Smooth muscle cell (in vitro differentiated cells): ENCODE data around the gene GOLPH3L. TPM values are rescaled to one million over a fixed set of nuclear protein-coding genes. Genes with fewer than 3 reads are reported as not detected.
"Not testable (repeated sequence)": the region's sequence is repeated elsewhere in the genome, so short reads cannot be mapped to it uniquely, and the experiment has no call there.

Experiments
- DNase-seq: peaks from one replicate; lab custom pipeline; 2025; ENCODE audit not compliant: unreplicated experiment; lab: John Stamatoyannopoulos, UW
- H2AFZ ChIP-seq: fragments of 200-600 bp; sonication (generic); 2 replicates; pipeline ENCODE4 v1.6.0; 2016; ENCODE audit warnings: antibody characterized with exemption, low read depth, mild to moderate bottlenecking
- H3F3A ChIP-seq: fragments of 200-600 bp; sonication (generic); 2 replicates; pipeline ENCODE4 v1.6.0; 2017; ENCODE audit warnings: antibody characterized with exemption, low read depth
- H3K27ac ChIP-seq: fragments of 200-600 bp; sonication (generic); 2 replicates; pipeline ENCODE4 v1.5.1; 2016; ENCODE audit warnings: low read depth, mild to moderate bottlenecking
- H3K27me3 ChIP-seq: fragments of 200-600 bp; sonication (generic); 2 replicates; pipeline ENCODE4 v1.6.1; 2016; ENCODE audit warnings: low read depth, mild to moderate bottlenecking
- H3K36me3 ChIP-seq: fragments of 200-600 bp; sonication (generic); 2 replicates; pipeline ENCODE4 v1.5.1; 2016; ENCODE audit warnings: low read depth
- H3K4me1 ChIP-seq: fragments of 200-600 bp; sonication (generic); 2 replicates; pipeline ENCODE4 v1.5.1; 2016; ENCODE audit warnings: low read depth
- H3K4me2 ChIP-seq: fragments of 200-600 bp; sonication (generic); 2 replicates; pipeline ENCODE4 v1.6.0; 2016; ENCODE audit warnings: mild to moderate bottlenecking
- H3K4me3 ChIP-seq: fragments of 200-600 bp; sonication (generic); 2 replicates; pipeline ENCODE4 v1.5.1; 2016; ENCODE audit warnings: mild to moderate bottlenecking
- H3K79me2 ChIP-seq: fragments of 200-600 bp; sonication (generic); 2 replicates; pipeline ENCODE4 v1.6.0; 2016; ENCODE audit warnings: low read depth, mild to moderate bottlenecking
- H3K9ac ChIP-seq: fragments of 200-600 bp; sonication (generic); 2 replicates; pipeline ENCODE4 v1.6.0; 2016; ENCODE audit warnings: low read depth
- H3K9me3 ChIP-seq: fragments of 200-600 bp; sonication (generic); replicated peaks from 2 replicates; pipeline ENCODE4 v1.5.1; 2016; ENCODE audit warnings: low read depth
- H4K20me1 ChIP-seq: fragments of 200-600 bp; sonication (generic); 2 replicates; pipeline ENCODE4 v1.6.0; 2016; ENCODE audit warnings: low read depth
- CTCF ChIP-seq: fragments of 200-600 bp; sonication (generic); IDR thresholded peaks from 2 replicates; pipeline ENCODE4 v1.5.1; 2017; ENCODE audit warnings: borderline replicate concordance, mild to moderate bottlenecking, antibody characterized with exemption; ENCODE audit not compliant: insufficient read depth, poor library complexity, severe bottlenecking
- WGBS: methylation state at CpG from one replicate; pipeline ENCODE4 v1.1.7; 2016; ENCODE audit warnings: low lambda C conversion rate; 5-methylcytosine and 5-hydroxymethylcytosine counted together
- polyA plus RNA-seq: library from polyadenylated mRNA; unstranded; fragments of >200 nt; fragmentation: Nextera tagmentation; extraction: Ambion mirVana; gene quantifications from 2 replicates; pipeline ENCODE4 v1.2.1, GENCODE V29; 2016
- total RNA-seq: library from RNA; depleted of rRNA; stranded (reverse); fragments of >200 nt; gene quantifications from 2 replicates; pipeline ENCODE4 v1.2.3, GENCODE V29; 2014

Gene GOLPH3L
- total and polyA plus RNA-seq, 2 experiments from 2014 or later = 9.9 to 10.7 TPM

GRCh38 chr1:150720703-150721102, 23.7 kb upstream of the GOLPH3L start, which contains the start of gene HORMAD1:
HORMAD1 (minus strand) TSS chr1:150720895; CDS start chr1:150719505, 1,390 bp downstream.
- H3K9me3 ChIP-seq = no peaks in the 10 kb centered on the region

GRCh38 chr1:150720098-150720497, 23.1 kb upstream of the GOLPH3L start:
- no peaks in the 10 kb centered on the region for H3F3A ChIP-seq
- no peaks in the 10 kb centered on the region for H3K9me3 ChIP-seq
- no peak overlapping the region for H3K4me2 ChIP-seq
- no peaks in the 10 kb centered on the region for H4K20me1 ChIP-seq
- DNase-seq = no peak
- no peaks in the 10 kb centered on the region for H3K79me2 ChIP-seq
- H3K9ac ChIP-seq = no peak overlapping the region
- WGBS = 97% methylated on average over 21 of the region's 21 CpGs
- H3K27me3 ChIP-seq = no peaks in the 10 kb centered on the region
- no peaks in the 10 kb centered on the region for H3K36me3 ChIP-seq
- TF ChIP-seq CTCF = no peak
- no peak overlapping the region for H2AFZ ChIP-seq
- no peak overlapping the region for H3K27ac ChIP-seq
- H3K4me1 ChIP-seq = no peaks in the 10 kb centered on the region
- H3K4me3 ChIP-seq = no peak overlapping the region

More at GRCh38 chr1:150720703-150721102, 23.7 kb upstream of the GOLPH3L start, which contains the start of gene HORMAD1:
- no peak within 1 kb of the TSS for H3K27ac ChIP-seq
- no peaks in the 10 kb centered on the region for H3F3A ChIP-seq
- H3K36me3 ChIP-seq = no peaks in the 10 kb centered on the region
- H3K27me3 ChIP-seq = no peaks in the 10 kb centered on the region
- H3K4me1 ChIP-seq = no peaks in the 10 kb centered on the region
- DNase-seq = no peak
- 98% methylated on average over 24 of the region's 24 CpGs for WGBS
- no peaks in the 10 kb centered on the region for H3K79me2 ChIP-seq
- no peak within 1 kb of the TSS for H3K4me3 ChIP-seq
- H2AFZ ChIP-seq = no peak within 1 kb of the TSS
- no peak within 1 kb of the TSS for H3K9ac ChIP-seq
- no peaks in the 10 kb centered on the region for H4K20me1 ChIP-seq
- no peak for TF ChIP-seq CTCF
- no peak within 1 kb of the TSS for H3K4me2 ChIP-seq

GRCh38 chr1:150718225-150718891, 21.4 kb upstream of the GOLPH3L start:
- Histone ChIP-seq H2AFZ (no peak overlapping the region), H3K4me2 (no peak overlapping the region), H3K79me2 (no peaks in the 10 kb centered on the region), H3K9ac (no peak overlapping the region), H3K9me3 (no peaks in the 10 kb centered on the region), H3K27ac (no peak overlapping the region), H3K27me3 (no peaks in the 10 kb centered on the region), H3K4me3 (no peak overlapping the region), H4K20me1 (no peaks in the 10 kb centered on the region), H3K36me3 (no peaks in the 10 kb centered on the region), H3K4me1 (peaks cover 4% of the 10 kb centered on the region), H3F3A (no peaks in the 10 kb centered on the region)
- DNase-seq = no peak
- no peak for TF ChIP-seq CTCF
- WGBS = 89% methylated on average over 11 of the region's 11 CpGs

DNA sequence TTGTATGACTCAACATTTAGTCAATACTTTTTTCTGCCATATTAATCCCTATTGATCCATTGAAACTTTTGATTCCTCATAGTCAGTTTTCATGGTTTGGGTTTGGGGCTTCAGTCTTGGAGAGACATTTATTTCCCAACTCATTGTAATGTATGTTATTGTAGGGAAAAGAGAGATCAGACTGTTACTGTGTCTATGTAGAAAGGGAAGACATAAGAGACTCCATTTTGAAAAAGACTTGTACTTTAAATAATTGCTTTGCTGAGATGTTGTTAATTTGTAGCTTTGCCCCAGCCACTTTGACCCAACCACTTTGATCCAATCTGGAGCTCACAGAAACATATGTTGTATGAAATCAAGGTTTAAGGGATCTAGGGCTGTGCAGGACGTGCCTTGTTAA, 12.1 kb upstream of the GOLPH3L start:
- DNase-seq, H3K4me3 ChIP-seq, H3K27me3 ChIP-seq, H3K9me3 ChIP-seq, H3K4me1 ChIP-seq, H3K9ac ChIP-seq, H2AFZ ChIP-seq, H3F3A ChIP-seq, H3K4me2 ChIP-seq, H3K36me3 ChIP-seq, H4K20me1 ChIP-seq, H3K79me2 ChIP-seq, H3K27ac ChIP-seq: not testable (repeated sequence)
- WGBS = 68% methylated on average over 1 of the region's 1 CpG
